K562 (cell line): ENCODE data around the gene PTP4A2. TPM values are rescaled to one million over a fixed set of nuclear protein-coding genes. Genes with fewer than 3 reads are reported as not detected.

ENCODE experiments used
- BRF1 ChIP-seq: IDR thresholded peaks from 3 replicates; pipeline ENCODE4 v1.6.1; 2011; ENCODE audit warnings: borderline replicate concordance, mild to moderate bottlenecking; ENCODE audit not compliant: insufficient read length; ENCODE audit errors: extremely low read depth
- CAMTA2 ChIP-seq: fragments of 250-450 bp; sonication (Bioruptor Pico); conservative IDR thresholded peaks from 2 replicates; pipeline ENCODE4 v1.5.1; 2022
- CXXC5 ChIP-seq: fragments of 250-450 bp; sonication (Bioruptor Pico); IDR thresholded peaks from 2 replicates; pipeline ENCODE4 v1.8.0; 2022; ENCODE audit warnings: inconsistent platforms, mild to moderate bottlenecking, moderate library complexity
- NR3C1 ChIP-seq: sonication (generic); formaldehyde crosslinking; IDR thresholded peaks from 2 replicates; pipeline ENCODE4 v1.8.1; 2022; ENCODE audit warnings: missing genetic modification reagents
- POLR2AphosphoS2 ChIP-seq: IDR thresholded peaks from 2 replicates; pipeline ENCODE4 v1.6.1; 2012; ENCODE audit warnings: low read length, improper control_type of control experiment
- RFX7 ChIP-seq: fragments of 250-450 bp; sonication (Bioruptor Pico); IDR thresholded peaks from 2 replicates; pipeline ENCODE4 v1.5.1; 2021; ENCODE audit warnings: mild to moderate bottlenecking
- RNF2 ChIP-seq: sonication (generic); IDR thresholded peaks from 2 replicates; pipeline ENCODE4 v1.6.1; 2016
- SMC3 ChIP-seq: conservative IDR thresholded peaks from 2 replicates; pipeline ENCODE4 v1.6.1; 2011; ENCODE audit warnings: low read depth, low read length, improper control_type of control experiment; ENCODE audit not compliant: insufficient read depth
- TAF7 ChIP-seq: fragments of 450-650 bp; IDR thresholded peaks from 2 replicates; pipeline ENCODE4 v1.6.1; 2016; ENCODE audit warnings: missing genetic modification characterization, missing compliant biosample characterization
- U2AF1 ChIP-seq: fragments of 200-400 bp; formaldehyde crosslinking; optimal IDR thresholded peaks from 2 replicates; pipeline ENCODE3; 2017; ENCODE audit warnings: mild to moderate bottlenecking, low read depth, low read length, moderate library complexity
- ZNF146 ChIP-seq: IDR thresholded peaks from one replicate; pipeline ENCODE4 v1.6.1; 2018; ENCODE audit warnings: missing compliant biosample characterization; ENCODE audit not compliant: unreplicated experiment
- ZNF3 ChIP-seq: fragments of 250-450 bp; sonication (Bioruptor Pico); IDR thresholded peaks from 2 replicates; pipeline ENCODE4 v1.5.0; 2021; ENCODE audit warnings: mild to moderate bottlenecking, moderate library complexity
- ZNF354B ChIP-seq: fragments of 250-450 bp; sonication (Bioruptor Pico); IDR thresholded peaks from 2 replicates; pipeline ENCODE4 v1.4.0; 2020
- ZNF695 ChIP-seq: fragments of 450-650 bp; formaldehyde crosslinking; IDR thresholded peaks from 2 replicates; pipeline ENCODE4 v1.4.0; 2020; ENCODE audit warnings: mild to moderate bottlenecking, moderate library complexity
- polyA plus RNA-seq, 8 experiments: library from polyadenylated mRNA; depleted of rRNA in 4 of 8; stranded (reverse) in 5 of 8; unstranded in 3 of 8; fragments of >200 nt; fragmentation: Nextera tagmentation in 2 of 8; fragmentation: Illumina TruSeq in 1 of 8; extraction: Ambion mirVana in 2 of 8; extraction: Trizol in 1 of 8; gene quantifications; 2 replicates each; pipeline versions ENCODE4 v1.2.1 to v1.2.3, GENCODE V29; 2011 to 2014; ENCODE audit warnings: inconsistent platforms in 1 of 8, missing spikeins in 1 of 8
- total RNA-seq, 7 experiments: library from RNA; depleted of rRNA in 6 of 7; stranded (reverse); fragments of >200 nt in 6 of 7; fragmentation: Illumina TruSeq in 2 of 7; extraction: Trizol in 2 of 7; gene quantifications; 2 replicates each; pipeline versions ENCODE4 v1.2.1 to v1.2.3, GENCODE V29; 2011 to 2021; ENCODE audit warnings: low replicate concordance in 1 of 7
- TF ChIP-seq, protein P1 (sequence below): sonication (generic); formaldehyde crosslinking; IDR thresholded peaks from 2 replicates; pipeline ENCODE4 v1.8.0; 2022; ENCODE audit warnings: mild to moderate bottlenecking, missing genetic modification reagents, borderline replicate concordance
- TF ChIP-seq, protein P2 (sequence below): fragments of 450-650 bp; conservative IDR thresholded peaks from 2 replicates; pipeline ENCODE4 v1.6.1; 2016; ENCODE audit warnings: missing genetic modification characterization, low read depth, mild to moderate bottlenecking, control low read depth, missing compliant biosample characterization
- TF ChIP-seq, protein P3 (sequence below): sonication (generic); formaldehyde crosslinking; IDR thresholded peaks from 2 replicates; pipeline ENCODE4 v1.8.1; 2022; ENCODE audit warnings: missing genetic modification reagents
- TF ChIP-seq, protein P4 (sequence below): conservative IDR thresholded peaks from 2 replicates; pipeline ENCODE4 v1.6.1; 2011; ENCODE audit warnings: low read depth, mild to moderate bottlenecking, low read length; ENCODE audit not compliant: control insufficient read depth

PTP4A2 gene
- total and polyA plus RNA-seq, 9 of the 15 experiments (the other 6 are each of a cell fraction or from before 2014, with no cell fraction given) = 197 to 870 (median 480) TPM

DNA sequence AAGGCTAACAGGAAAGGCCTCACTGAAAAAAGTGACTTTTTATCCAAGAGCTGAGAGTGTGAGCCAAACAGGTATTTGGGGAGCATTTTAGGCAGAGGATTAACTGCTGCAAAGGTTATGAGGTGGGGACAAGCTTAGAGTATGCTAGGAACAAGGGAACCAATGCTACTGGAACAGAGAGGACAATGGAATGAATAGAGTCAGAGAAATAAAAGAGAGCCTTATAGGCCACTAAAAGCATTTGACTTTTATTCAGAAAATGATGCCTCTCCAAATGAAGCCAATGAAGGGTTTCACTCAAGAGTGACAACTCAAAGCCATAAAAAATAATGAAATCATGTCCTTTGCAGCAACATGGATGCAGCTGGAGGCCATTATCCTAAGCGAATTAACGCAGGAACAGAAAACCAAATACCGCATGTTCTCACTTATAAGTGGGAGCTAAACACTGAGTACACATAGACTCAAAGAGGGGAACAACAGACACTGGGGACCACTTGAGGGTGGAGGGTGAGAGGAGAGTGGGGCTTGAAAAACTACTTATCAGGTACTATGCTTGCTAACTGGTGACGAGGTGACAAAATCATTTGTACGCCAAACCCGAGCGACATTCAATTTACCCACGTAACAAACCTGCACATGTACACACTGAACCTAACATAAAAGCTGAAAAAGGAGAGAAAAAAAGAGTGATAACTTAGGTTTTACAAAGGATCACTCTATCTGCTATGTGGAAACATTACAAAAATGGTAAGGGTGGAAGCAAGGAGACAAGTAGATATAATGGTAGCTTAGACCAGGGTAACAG, 11.1 kb downstream of the PTP4A2 start (continued):
- TF ChIP-seq, protein P1, sequence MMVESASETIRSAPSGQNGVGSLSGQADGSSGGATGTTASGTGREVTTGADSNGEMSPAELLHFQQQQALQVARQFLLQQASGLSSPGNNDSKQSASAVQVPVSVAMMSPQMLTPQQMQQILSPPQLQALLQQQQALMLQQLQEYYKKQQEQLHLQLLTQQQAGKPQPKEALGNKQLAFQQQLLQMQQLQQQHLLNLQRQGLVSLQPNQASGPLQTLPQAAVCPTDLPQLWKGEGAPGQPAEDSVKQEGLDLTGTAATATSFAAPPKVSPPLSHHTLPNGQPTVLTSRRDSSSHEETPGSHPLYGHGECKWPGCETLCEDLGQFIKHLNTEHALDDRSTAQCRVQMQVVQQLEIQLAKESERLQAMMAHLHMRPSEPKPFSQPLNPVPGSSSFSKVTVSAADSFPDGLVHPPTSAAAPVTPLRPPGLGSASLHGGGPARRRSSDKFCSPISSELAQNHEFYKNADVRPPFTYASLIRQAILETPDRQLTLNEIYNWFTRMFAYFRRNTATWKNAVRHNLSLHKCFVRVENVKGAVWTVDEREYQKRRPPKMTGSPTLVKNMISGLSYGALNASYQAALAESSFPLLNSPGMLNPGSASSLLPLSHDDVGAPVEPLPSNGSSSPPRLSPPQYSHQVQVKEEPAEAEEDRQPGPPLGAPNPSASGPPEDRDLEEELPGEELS (CRISPR knock-in tag) = no peak
- TF ChIP-seq ZNF695 (CRISPR knock-in tag) (no peak), POLR2AphosphoS2 (no peak), RFX7 (CRISPR knock-in tag) (no peak), ZNF354B (CRISPR knock-in tag) (no peak), CAMTA2 (CRISPR knock-in tag) (no peak), ZNF146 (no peak), TAF7 (tag) (no peak), BRF1 (no peak), U2AF1 (no peak), RNF2 (no peak), ZNF3 (CRISPR knock-in tag) (no peak), CXXC5 (CRISPR knock-in tag) (no peak), SMC3 (no peak), NR3C1 (CRISPR knock-in tag) (no peak)
- TF ChIP-seq, protein P2, sequence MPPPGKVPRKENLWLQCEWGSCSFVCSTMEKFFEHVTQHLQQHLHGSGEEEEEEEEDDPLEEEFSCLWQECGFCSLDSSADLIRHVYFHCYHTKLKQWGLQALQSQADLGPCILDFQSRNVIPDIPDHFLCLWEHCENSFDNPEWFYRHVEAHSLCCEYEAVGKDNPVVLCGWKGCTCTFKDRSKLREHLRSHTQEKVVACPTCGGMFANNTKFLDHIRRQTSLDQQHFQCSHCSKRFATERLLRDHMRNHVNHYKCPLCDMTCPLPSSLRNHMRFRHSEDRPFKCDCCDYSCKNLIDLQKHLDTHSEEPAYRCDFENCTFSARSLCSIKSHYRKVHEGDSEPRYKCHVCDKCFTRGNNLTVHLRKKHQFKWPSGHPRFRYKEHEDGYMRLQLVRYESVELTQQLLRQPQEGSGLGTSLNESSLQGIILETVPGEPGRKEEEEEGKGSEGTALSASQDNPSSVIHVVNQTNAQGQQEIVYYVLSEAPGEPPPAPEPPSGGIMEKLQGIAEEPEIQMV (tag) = no peak
- TF ChIP-seq, protein P3, sequence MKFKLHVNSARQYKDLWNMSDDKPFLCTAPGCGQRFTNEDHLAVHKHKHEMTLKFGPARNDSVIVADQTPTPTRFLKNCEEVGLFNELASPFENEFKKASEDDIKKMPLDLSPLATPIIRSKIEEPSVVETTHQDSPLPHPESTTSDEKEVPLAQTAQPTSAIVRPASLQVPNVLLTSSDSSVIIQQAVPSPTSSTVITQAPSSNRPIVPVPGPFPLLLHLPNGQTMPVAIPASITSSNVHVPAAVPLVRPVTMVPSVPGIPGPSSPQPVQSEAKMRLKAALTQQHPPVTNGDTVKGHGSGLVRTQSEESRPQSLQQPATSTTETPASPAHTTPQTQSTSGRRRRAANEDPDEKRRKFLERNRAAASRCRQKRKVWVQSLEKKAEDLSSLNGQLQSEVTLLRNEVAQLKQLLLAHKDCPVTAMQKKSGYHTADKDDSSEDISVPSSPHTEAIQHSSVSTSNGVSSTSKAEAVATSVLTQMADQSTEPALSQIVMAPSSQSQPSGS (CRISPR knock-in tag) = no peak
- TF ChIP-seq, protein P4, sequence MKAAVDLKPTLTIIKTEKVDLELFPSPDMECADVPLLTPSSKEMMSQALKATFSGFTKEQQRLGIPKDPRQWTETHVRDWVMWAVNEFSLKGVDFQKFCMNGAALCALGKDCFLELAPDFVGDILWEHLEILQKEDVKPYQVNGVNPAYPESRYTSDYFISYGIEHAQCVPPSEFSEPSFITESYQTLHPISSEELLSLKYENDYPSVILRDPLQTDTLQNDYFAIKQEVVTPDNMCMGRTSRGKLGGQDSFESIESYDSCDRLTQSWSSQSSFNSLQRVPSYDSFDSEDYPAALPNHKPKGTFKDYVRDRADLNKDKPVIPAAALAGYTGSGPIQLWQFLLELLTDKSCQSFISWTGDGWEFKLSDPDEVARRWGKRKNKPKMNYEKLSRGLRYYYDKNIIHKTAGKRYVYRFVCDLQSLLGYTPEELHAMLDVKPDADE = no peak
